Tibial nerve (tissue), 4 donors: Measurements from ENCODE around the gene CCDC82. TPM values are rescaled to one million over a fixed set of nuclear protein-coding genes. Genes with fewer than 3 reads are reported as not detected.

ENCODE experiments used
- DNase-seq, 2 donors: peaks; one replicate each; pipeline ENCODE4 v3.0.0-alpha.2; 2019; ENCODE audit warnings: low spot score in 2 of 2
- H3K27ac ChIP-seq, 4 donors: fragments of 200-600 bp; sonication (generic) in 3 of 4; one replicate each; pipeline ENCODE4 v1.5.1; 2017 to 2019; ENCODE audit warnings: mild to moderate bottlenecking in 1 of 4
- H3K27me3 ChIP-seq, 2 donors: fragments of 200-600 bp; sonication (generic) in 1 of 2; one replicate each; pipeline versions ENCODE4 v1.5.1 to v1.6.0; 2017 to 2019
- H3K36me3 ChIP-seq, 3 donors: fragments of 200-600 bp; sonication (generic); one replicate each; pipeline ENCODE4 v1.5.1; 2018 to 2019
- H3K4me1 ChIP-seq, 4 donors: fragments of 200-600 bp; sonication (generic) in 3 of 4; one replicate each; pipeline ENCODE4 v1.5.1; 2017 to 2019
- H3K4me3 ChIP-seq, 4 donors: fragments of 200-600 bp; sonication (generic) in 3 of 4; one replicate each; pipeline ENCODE4 v1.5.1; 2017 to 2019; ENCODE audit warnings: mild to moderate bottlenecking in 1 of 4, moderate library complexity in 1 of 4
- H3K9me3 ChIP-seq, 4 donors: fragments of 200-600 bp; sonication (generic) in 3 of 4; one replicate each; pipeline ENCODE4 v1.5.1; 2017 to 2019
- CTCF ChIP-seq, 5 experiments: fragments of 200-600 bp in 3 of 5; fragments of 450-650 bp in 2 of 5; sonication (generic) in 3 of 5; IDR thresholded peaks; one replicate each; pipeline ENCODE4 v1.5.1; 2016 to 2019; ENCODE audit warnings: antibody characterized with exemption in 5 of 5, mild to moderate bottlenecking in 3 of 5, moderate library complexity in 2 of 5
- EP300 ChIP-seq, 2 donors: sonication (generic); formaldehyde crosslinking; IDR thresholded peaks; one replicate each; pipeline ENCODE4 v1.6.1; 2017; ENCODE audit warnings: antibody characterized with exemption in 2 of 2, mild to moderate bottlenecking in 1 of 2
- POLR2A ChIP-seq, 2 donors: fragments of 450-650 bp; IDR thresholded peaks; one replicate each; pipeline ENCODE4 v1.6.1; 2017; ENCODE audit warnings: antibody characterized with exemption in 2 of 2, mild to moderate bottlenecking in 2 of 2, moderate library complexity in 2 of 2
- WGBS, 2 donors: methylation state at CpG; one replicate each; pipeline ENCODE4 v1.1.5; 2018; 5-methylcytosine and 5-hydroxymethylcytosine counted together
- total RNA-seq, 4 donors: library from RNA; depleted of rRNA; stranded (reverse); fragments of >200 nt; gene quantifications; one replicate each; pipeline ENCODE4 v1.1.0, GENCODE V29; 2016

CCDC82 gene
- total RNA-seq, 4 donors from 2014 or later, result 41.9 to 73.4 (median 49.5) TPM

- Histone ChIP-seq H3K27ac (no peak overlapping the region), H3K4me1 (peaks cover 0 to 69% (median 21%) of the 10 kb centered on the region in 4 donors), H3K27me3 (no peaks in the 10 kb centered on the region), H3K36me3 (no peaks in the 10 kb centered on the region), H3K9me3 (no peaks in the 10 kb centered on the region), H3K4me3 (no peak overlapping the region)
- TF ChIP-seq CTCF (IDR thresholded peaks at IDR 0.05) (no peak), EP300 (IDR thresholded peaks at IDR 0.05) (no peak), POLR2A (IDR thresholded peaks at IDR 0.05) (no peak)
- WGBS, 2 donors, result 83 to 89% methylated on average over 6 of the region's 6 CpGs
- DNase-seq, result no peak
These were observed 66.1 kb downstream of the CCDC82 start for GRCh38 chr11:96323642-96323985.

GRCh38 chr11:96322775-96323641 lies 66.7 kb downstream of the CCDC82 start:
- H3K4me1 ChIP-seq, result peaks cover 0 to 69% (median 18%) of the 10 kb centered on the region in 4 donors
- no peaks in the 10 kb centered on the region for H3K36me3 ChIP-seq
- peak overlapping the region in 2 of 4 donors; percentile 62 to 63 for H3K27ac ChIP-seq
- DNase-seq, result no peak
- no peaks in the 10 kb centered on the region for H3K9me3 ChIP-seq
- peak overlapping the region in 1 of 4 donors; percentile 10 for H3K4me3 ChIP-seq
- TF ChIP-seq EP300 (IDR thresholded peaks at IDR 0.05) (no peak), CTCF (IDR thresholded peaks at IDR 0.05) (no peak), POLR2A (IDR thresholded peaks at IDR 0.05) (no peak)
- H3K27me3 ChIP-seq, result no peaks in the 10 kb centered on the region
- 86% methylated on average over 10 of the region's 10 CpGs for WGBS, 2 donors

- 59 to 62% methylated on average over 5 of the region's 5 CpGs for WGBS, 2 donors
- Histone ChIP-seq H3K4me1 (peaks cover 0 to 86% (median 20%) of the 10 kb centered on the region in 4 donors), H3K27ac (peak overlapping the region in 2 of 4 donors; percentile 30 to 62), H3K9me3 (no peaks in the 10 kb centered on the region), H3K36me3 (no peaks in the 10 kb centered on the region), H3K4me3 (no peak overlapping the region), H3K27me3 (no peaks in the 10 kb centered on the region)
- TF ChIP-seq POLR2A (IDR thresholded peaks at IDR 0.05) (no peak), EP300 (IDR thresholded peaks at IDR 0.05) (no peak), CTCF (IDR thresholded peaks at IDR 0.05) (no peak)
- no peak for DNase-seq
These were observed 68.6 kb downstream of the CCDC82 start for GRCh38 chr11:96321091-96321490.

- 88% methylated on average over 2 of the region's 2 CpGs for WGBS, 2 donors
- Histone ChIP-seq H3K4me3 (no peak overlapping the region), H3K27ac (peak overlapping the region in 2 of 4 donors; percentile 30 to 62), H3K9me3 (no peaks in the 10 kb centered on the region), H3K27me3 (no peaks in the 10 kb centered on the region), H3K4me1 (peaks cover 0 to 86% (median 20%) of the 10 kb centered on the region in 4 donors), H3K36me3 (no peaks in the 10 kb centered on the region)
- DNase-seq, result no peak
- TF ChIP-seq CTCF (IDR thresholded peaks at IDR 0.05) (no peak), POLR2A (IDR thresholded peaks at IDR 0.05) (no peak), EP300 (IDR thresholded peaks at IDR 0.05) (no peak)
These were observed 69.6 kb downstream of the CCDC82 start for GRCh38 chr11:96319898-96320656.

- Histone ChIP-seq H3K27me3 (no peaks in the 10 kb centered on the region), H3K9me3 (no peaks in the 10 kb centered on the region), H3K27ac (no peak overlapping the region), H3K4me1 (peaks cover 0 to 90% (median 30%) of the 10 kb centered on the region in 4 donors), H3K4me3 (no peak overlapping the region), H3K36me3 (no peaks in the 10 kb centered on the region)
- no peak for TF ChIP-seq EP300 (IDR thresholded peaks at IDR 0.05)
- TF ChIP-seq POLR2A (IDR thresholded peaks at IDR 0.05), result no peak
- TF ChIP-seq CTCF (IDR thresholded peaks at IDR 0.05), result no peak
- no peak for DNase-seq
- WGBS, 2 donors, result 81 to 89% methylated on average over 3 of the region's 3 CpGs
These were observed 70.9 kb downstream of the CCDC82 start for GRCh38 chr11:96318850-96319249.
